ENCODE data around the gene CCN5. TPM values are rescaled to one million over a fixed set of nuclear protein-coding genes. Genes with fewer than 3 reads are reported as not detected.

CCN5 gene
- total RNA-seq, 2 donors from 2014 or later: 85.1 to 118 TPM

DNA sequence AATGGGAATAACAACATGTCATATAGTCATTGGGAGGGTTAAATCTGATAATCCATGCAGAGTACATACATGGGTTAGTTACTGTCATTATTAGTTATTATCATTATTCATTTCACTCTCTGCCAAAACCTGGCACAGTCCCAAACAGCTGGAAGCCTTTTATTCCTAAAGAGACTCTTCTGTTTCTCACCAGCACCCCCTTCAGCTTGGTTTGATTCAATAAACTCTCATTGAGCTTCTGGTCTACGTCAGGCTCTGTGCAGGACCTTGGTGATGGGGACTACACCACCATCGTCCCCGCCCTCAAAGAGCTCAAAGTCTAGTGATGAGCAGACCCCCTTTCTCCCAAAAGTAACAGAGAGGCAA lies 32.8 kb downstream of the CCN5 start:
- H3K4me3 ChIP-seq: no peak overlapping the region
- no peaks in the 10 kb centered on the region for H3K27me3 ChIP-seq
- no peak for DNase-seq (ENCODE audit: low spot score)
- peaks cover 0 to 20% of the 10 kb centered on the region in 2 donors for H3K4me1 ChIP-seq
- TF ChIP-seq, protein P1, sequence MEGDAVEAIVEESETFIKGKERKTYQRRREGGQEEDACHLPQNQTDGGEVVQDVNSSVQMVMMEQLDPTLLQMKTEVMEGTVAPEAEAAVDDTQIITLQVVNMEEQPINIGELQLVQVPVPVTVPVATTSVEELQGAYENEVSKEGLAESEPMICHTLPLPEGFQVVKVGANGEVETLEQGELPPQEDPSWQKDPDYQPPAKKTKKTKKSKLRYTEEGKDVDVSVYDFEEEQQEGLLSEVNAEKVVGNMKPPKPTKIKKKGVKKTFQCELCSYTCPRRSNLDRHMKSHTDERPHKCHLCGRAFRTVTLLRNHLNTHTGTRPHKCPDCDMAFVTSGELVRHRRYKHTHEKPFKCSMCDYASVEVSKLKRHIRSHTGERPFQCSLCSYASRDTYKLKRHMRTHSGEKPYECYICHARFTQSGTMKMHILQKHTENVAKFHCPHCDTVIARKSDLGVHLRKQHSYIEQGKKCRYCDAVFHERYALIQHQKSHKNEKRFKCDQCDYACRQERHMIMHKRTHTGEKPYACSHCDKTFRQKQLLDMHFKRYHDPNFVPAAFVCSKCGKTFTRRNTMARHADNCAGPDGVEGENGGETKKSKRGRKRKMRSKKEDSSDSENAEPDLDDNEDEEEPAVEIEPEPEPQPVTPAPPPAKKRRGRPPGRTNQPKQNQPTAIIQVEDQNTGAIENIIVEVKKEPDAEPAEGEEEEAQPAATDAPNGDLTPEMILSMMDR (IDR thresholded peaks at IDR 0.05): no peak
- H3K9me3 ChIP-seq: no peaks in the 10 kb centered on the region
- H3K27ac ChIP-seq: no peak overlapping the region
- H3K36me3 ChIP-seq: no peaks in the 10 kb centered on the region

DNA sequence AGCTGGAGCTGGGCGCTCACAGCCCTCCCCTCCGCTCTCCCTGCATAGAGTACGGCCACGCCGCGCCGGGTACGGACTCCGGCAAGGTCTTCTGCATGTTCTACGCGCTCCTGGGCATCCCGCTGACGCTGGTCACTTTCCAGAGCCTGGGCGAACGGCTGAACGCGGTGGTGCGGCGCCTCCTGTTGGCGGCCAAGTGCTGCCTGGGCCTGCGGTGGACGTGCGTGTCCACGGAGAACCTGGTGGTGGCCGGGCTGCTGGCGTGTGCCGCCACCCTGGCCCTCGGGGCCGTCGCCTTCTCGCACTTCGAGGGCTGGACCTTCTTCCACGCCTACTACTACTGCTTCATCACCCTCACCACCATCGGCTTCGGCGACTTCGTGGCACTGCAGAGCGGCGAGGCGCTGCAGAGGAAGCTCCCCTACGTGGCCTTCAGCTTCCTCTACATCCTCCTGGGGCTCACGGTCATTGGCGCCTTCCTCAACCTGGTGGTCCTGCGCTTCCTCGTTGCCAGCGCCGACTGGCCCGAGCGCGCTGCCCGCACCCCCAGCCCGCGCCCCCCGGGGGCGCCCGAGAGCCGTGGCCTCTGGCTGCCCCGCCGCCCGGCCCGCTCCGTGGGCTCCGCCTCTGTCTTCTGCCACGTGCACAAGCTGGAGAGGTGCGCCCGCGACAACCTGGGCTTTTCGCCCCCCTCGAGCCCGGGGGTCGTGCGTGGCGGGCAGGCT lies 35.1 kb downstream of the CCN5 start:
- TF ChIP-seq, protein P1 (IDR thresholded peaks at IDR 0.05): peak in 1 of 2 donors; percentile 49
- Histone ChIP-seq H3K27me3 (no peaks in the 10 kb centered on the region), H3K36me3 (no peaks in the 10 kb centered on the region), H3K9me3 (no peaks in the 10 kb centered on the region), H3K4me1 (peaks cover 0 to 20% of the 10 kb centered on the region in 2 donors), H3K27ac (no peak overlapping the region), H3K4me3 (no peak overlapping the region)
- DNase-seq (ENCODE audit: low spot score): no peak

DNA sequence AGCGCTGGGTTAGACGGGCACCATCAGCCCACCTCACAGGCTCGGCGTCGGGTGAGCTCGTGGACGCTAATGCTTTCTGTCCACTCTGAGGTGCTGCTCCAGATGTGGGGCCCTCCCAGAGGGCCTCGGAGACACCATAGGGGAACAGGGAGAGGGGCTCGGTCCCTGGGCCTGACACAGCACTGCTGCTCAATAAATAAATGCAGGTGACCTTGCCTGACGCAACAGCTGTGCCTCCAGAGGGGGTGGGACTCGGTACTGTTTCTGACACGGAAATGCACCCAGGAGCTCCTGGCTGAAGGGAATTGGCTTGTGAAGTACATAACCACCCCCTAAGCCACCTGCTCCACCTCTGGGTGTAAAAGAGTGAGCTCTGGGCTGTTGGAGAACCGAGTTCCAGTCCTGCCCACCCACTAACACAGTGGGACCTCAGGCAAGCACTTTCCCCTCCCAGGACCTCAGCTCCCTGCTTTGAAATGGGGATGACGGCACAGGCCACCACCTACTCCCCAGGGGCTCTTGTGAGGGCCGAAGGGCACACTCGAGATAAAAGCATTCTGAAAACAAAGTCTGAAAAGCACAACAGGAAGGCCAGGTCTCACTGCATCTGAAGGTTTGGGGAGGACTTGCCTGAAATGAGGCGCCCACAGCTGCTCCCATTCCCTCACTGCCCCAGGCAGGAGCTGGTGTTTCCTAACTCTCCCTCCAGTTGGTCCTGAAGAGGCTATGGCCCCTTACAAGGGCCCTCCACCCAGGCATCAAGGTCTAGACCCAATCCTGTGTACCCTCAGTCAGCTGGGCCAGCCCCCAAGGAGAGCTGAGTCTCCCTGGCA lies 37.1 kb downstream of the CCN5 start:
- Histone ChIP-seq H3K36me3 (no peaks in the 10 kb centered on the region), H3K9me3 (no peaks in the 10 kb centered on the region), H3K27me3 (no peaks in the 10 kb centered on the region), H3K4me1 (peaks cover 0 to under 1% of the 10 kb centered on the region in 2 donors), H3K27ac (no peak overlapping the region), H3K4me3 (no peak overlapping the region)
- DNase-seq (ENCODE audit: low spot score): no peak
- TF ChIP-seq, protein P1 (IDR thresholded peaks at IDR 0.05): no peak

DNA sequence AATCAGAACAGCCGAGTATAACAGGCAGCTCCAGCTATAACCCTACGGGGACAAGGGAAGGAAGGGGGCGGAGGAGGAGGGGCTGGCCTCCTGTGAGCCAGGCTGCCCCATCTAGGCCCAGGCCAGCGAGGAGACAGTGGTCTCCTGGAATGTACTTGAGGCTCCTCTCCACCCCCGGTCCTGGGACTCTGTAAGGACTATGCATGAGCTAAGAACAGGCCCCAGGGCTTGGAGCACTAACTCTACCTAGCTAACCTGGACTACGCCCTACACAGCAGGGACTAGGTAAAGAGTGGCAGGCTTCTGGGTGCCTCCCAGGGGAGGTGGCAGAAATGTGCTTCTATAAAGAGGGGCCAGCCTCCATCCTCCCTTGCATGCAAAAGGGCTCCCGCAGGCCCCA lies 39.4 kb downstream of the CCN5 start:
- H3K36me3 ChIP-seq: no peaks in the 10 kb centered on the region
- H3K4me1 ChIP-seq: no peaks in the 10 kb centered on the region
- no peak overlapping the region for H3K27ac ChIP-seq
- H3K4me3 ChIP-seq: no peak overlapping the region
- TF ChIP-seq, protein P1 (IDR thresholded peaks at IDR 0.05): no peak
- DNase-seq (ENCODE audit: low spot score): no peak
- no peaks in the 10 kb centered on the region for H3K9me3 ChIP-seq
- H3K27me3 ChIP-seq: no peaks in the 10 kb centered on the region

DNA sequence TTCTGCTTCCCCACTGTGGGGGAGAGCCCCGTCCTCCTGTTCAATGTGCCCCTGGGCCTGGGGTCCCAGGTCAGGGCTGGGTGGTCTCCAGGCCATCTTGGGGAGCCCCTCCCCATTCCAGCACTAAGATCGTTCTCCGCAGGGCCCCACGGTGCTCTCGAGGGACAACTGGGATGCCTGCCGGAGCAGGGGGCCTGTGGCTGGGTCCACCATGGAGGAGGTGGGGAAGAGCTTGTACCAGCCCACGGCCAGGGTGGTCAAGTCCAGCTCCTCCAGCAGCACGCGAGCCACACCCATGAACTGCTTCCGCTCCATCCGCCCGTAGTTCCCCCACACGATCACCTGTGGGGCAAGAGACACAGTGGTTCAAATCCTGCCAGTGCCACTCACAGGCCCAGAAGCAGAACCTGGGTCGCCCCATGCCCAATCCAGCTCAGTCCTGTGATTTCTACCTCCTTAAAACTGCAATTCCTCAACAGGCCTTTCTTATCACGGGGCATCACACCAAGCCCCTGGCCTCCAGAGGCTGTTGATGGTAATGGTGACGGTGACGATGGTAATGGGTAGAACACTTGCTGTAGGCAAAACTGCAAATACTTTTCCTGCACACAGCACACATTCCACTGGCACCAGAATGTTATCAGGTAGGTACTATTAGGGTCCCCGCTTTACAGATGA lies 41.0 kb downstream of the CCN5 start:
- H3K4me3 ChIP-seq: no peak overlapping the region
- TF ChIP-seq, protein P1 (IDR thresholded peaks at IDR 0.05): no peak
- H3K9me3 ChIP-seq: no peaks in the 10 kb centered on the region
- peaks cover 0 to 1% of the 10 kb centered on the region in 2 donors for H3K4me1 ChIP-seq
- H3K27ac ChIP-seq: no peak overlapping the region
- H3K27me3 ChIP-seq: no peaks in the 10 kb centered on the region
- H3K36me3 ChIP-seq: no peaks in the 10 kb centered on the region
- DNase-seq (ENCODE audit: low spot score): no peak

Data from right atrium auricular region (tissue), 2 donors.